ENCODE results near the gene RUNX1. TPM values are rescaled to one million over a fixed set of nuclear protein-coding genes. Genes with fewer than 3 reads are reported as not detected.

Gene RUNX1
- total and polyA plus RNA-seq, 2 of the 13 experiments (the other 11 are each of a cell fraction or from before 2014, with no cell fraction given) = 5.4 to 6.4 TPM

- TF ChIP-seq TFDP2 (CRISPR knock-in tag; IDR thresholded peaks at IDR 0.05) (peak; percentile 27; the same call in 1 of the 2 replicates), ZNF749 (CRISPR knock-in tag; IDR thresholded peaks at IDR 0.05; ENCODE audit: borderline replicate concordance) (no peak), ZNF773 (CRISPR knock-in tag; IDR thresholded peaks at IDR 0.05; ENCODE audit: borderline replicate concordance) (no peak), ZNF280D (CRISPR knock-in tag; IDR thresholded peaks at IDR 0.05) (0 out of 2 replicates have a peak, but pooled peaks have one; percentile 46), ZNF652 (CRISPR knock-in tag; IDR thresholded peaks at IDR 0.05; ENCODE audit: borderline replicate concordance, low read depth) (peak; percentile 24; the same call in 1 of the 2 replicates), SOX5 (CRISPR knock-in tag; IDR thresholded peaks at IDR 0.05; ENCODE audit: borderline replicate concordance) (peak; percentile 46; the same call in 1 of the 2 replicates), ZKSCAN1 (IDR thresholded peaks at IDR 0.05; ENCODE audit: low read length) (peak; percentile 64; the same call in 1 of the 2 replicates), ZNF317 (CRISPR knock-in tag; IDR thresholded peaks at IDR 0.05) (0 out of 2 replicates have a peak, but pooled peaks have one; percentile 38), ZBTB49 (CRISPR knock-in tag; IDR thresholded peaks at IDR 0.05; ENCODE audit: borderline replicate concordance) (no peak), HDAC6 (IDR thresholded peaks at IDR 0.05; ENCODE audit: low read depth, low read length) (no peak), SP1 (IDR thresholded peaks at IDR 0.05) (no peak), SP1 (CRISPR knock-in tag; IDR thresholded peaks at IDR 0.05) (peak; percentile 56; the same call in 1 of the 2 replicates), ZNF788 (CRISPR knock-in tag; IDR thresholded peaks at IDR 0.05; ENCODE audit: borderline replicate concordance) (no peak; the same call in 1 of the 2 replicates), NCOA2 (CRISPR knock-in tag; IDR thresholded peaks at IDR 0.05) (peak; percentile 19; the same call in 1 of the 2 replicates), SMYD3 (CRISPR knock-in tag; IDR thresholded peaks at IDR 0.05) (no peak), FOXP1 (IDR thresholded peaks at IDR 0.05) (no peak), FOXP1 (CRISPR knock-in tag; IDR thresholded peaks at IDR 0.05) (0 out of 2 replicates have a peak, but pooled peaks have one; percentile 6), GATAD2A (CRISPR knock-in tag; IDR thresholded peaks at IDR 0.05) (peak; percentile 73; the same call in 1 of the 2 replicates), ZFP37 (CRISPR knock-in tag; IDR thresholded peaks at IDR 0.05; ENCODE audit: borderline replicate concordance) (no peak), ZNF550 (CRISPR knock-in tag; IDR thresholded peaks at IDR 0.05; ENCODE audit: borderline replicate concordance) (no peak)
These were observed 2.3 kb upstream of the RUNX1 start (continued) for GRCh38 chr21:35051287-35051818.

All from HepG2 (cell line).